WTC11 (cell line): ENCODE measurements around the gene SLC19A1. TPM values are rescaled to one million over a fixed set of nuclear protein-coding genes. Genes with fewer than 3 reads are reported as not detected.

Experiments used
- ATAC-seq: fragments of 200-7000 bp; cut with Tn5 transposase; 2 replicates; pipeline ENCODE4 v1.10.0; 2021; ENCODE audit warnings: mild to moderate bottlenecking, moderate library complexity
- CTCF ChIA-PET: fragments of 300-600 bp; sonication (Branson Sonifier 250); formaldehyde crosslinking; loops from one replicate; lab custom pipeline; 2021; ENCODE audit warnings: antibody characterized with exemption; lab: Charles Lee
- POLR2A ChIA-PET: fragments of 350-600 bp; sonication (Branson Sonifier 250); formaldehyde crosslinking; loops from one replicate; lab custom pipeline; 2021; ENCODE audit warnings: antibody characterized with exemption; lab: Charles Lee
- DNase-seq: peaks from one replicate; pipeline ENCODE4 v3.0.0; 2021; ENCODE audit warnings: low spot score
- H3K27ac Mint-ChIP-seq: 2 replicates; pipeline ENCODE4 v1.8.0; 2021; ENCODE audit warnings: mixed read lengths
- H3K27me3 Mint-ChIP-seq: 2 replicates; pipeline ENCODE4 v1.8.0; 2021; ENCODE audit warnings: low read depth, mild to moderate bottlenecking, moderate library complexity, mixed read lengths
- H3K36me3 Mint-ChIP-seq: 2 replicates; pipeline ENCODE4 v1.8.0; 2021; ENCODE audit warnings: mixed read lengths
- H3K4me1 Mint-ChIP-seq: 2 replicates; pipeline ENCODE4 v1.8.0; 2022; ENCODE audit warnings: mixed read lengths
- H3K4me3 Mint-ChIP-seq: 2 replicates; pipeline ENCODE4 v1.8.0; 2021; ENCODE audit warnings: mild to moderate bottlenecking, moderate library complexity, mixed read lengths
- H3K9me3 Mint-ChIP-seq: 2 replicates; pipeline ENCODE4 v1.8.0; 2021; ENCODE audit warnings: mixed read lengths
- GABPB1 ChIP-seq: sonication (generic); formaldehyde crosslinking; IDR thresholded peaks from 2 replicates; pipeline ENCODE4 v1.8.1; 2023; ENCODE audit warnings: mild to moderate bottlenecking, missing genetic modification reagents
- HMGA2 ChIP-seq: fragments of 250-450 bp; sonication (Bioruptor Pico); IDR thresholded peaks from 2 replicates; pipeline ENCODE4 v1.4.0; 2021; ENCODE audit warnings: mild to moderate bottlenecking, moderate library complexity
- IRF1 ChIP-seq: sonication (generic); formaldehyde crosslinking; IDR thresholded peaks from 2 replicates; pipeline ENCODE4 v1.8.0; 2023; ENCODE audit warnings: missing genetic modification reagents
- JUN ChIP-seq: sonication (generic); formaldehyde crosslinking; IDR thresholded peaks from 2 replicates; pipeline ENCODE4 v1.8.0; 2023; ENCODE audit warnings: mild to moderate bottlenecking, missing genetic modification reagents
- MAX ChIP-seq: sonication (generic); formaldehyde crosslinking; IDR thresholded peaks from 2 replicates; pipeline ENCODE4 v1.8.0; 2022; ENCODE audit warnings: mild to moderate bottlenecking, missing genetic modification reagents
- NR2C2 ChIP-seq: sonication (generic); formaldehyde crosslinking; IDR thresholded peaks from 2 replicates; pipeline ENCODE4 v1.8.0; 2022; ENCODE audit warnings: mild to moderate bottlenecking, missing genetic modification reagents
- SOX15 ChIP-seq: fragments of 250-450 bp; sonication (Bioruptor Pico); IDR thresholded peaks from 2 replicates; pipeline ENCODE4 v1.9.0; 2021; ENCODE audit warnings: mild to moderate bottlenecking
- USF2 ChIP-seq: sonication (generic); formaldehyde crosslinking; IDR thresholded peaks from 2 replicates; pipeline ENCODE4 v1.8.1; 2023; ENCODE audit warnings: mild to moderate bottlenecking, missing genetic modification reagents, moderate library complexity
- ZNF219 ChIP-seq: sonication (generic); formaldehyde crosslinking; IDR thresholded peaks from 2 replicates; pipeline ENCODE4 v1.8.0; 2023; ENCODE audit warnings: missing genetic modification reagents, mild to moderate bottlenecking, borderline replicate concordance
- ZNF232 ChIP-seq: sonication (generic); formaldehyde crosslinking; IDR thresholded peaks from 2 replicates; pipeline ENCODE4 v1.8.0; 2022; ENCODE audit warnings: mild to moderate bottlenecking, missing genetic modification reagents
- ZNF263 ChIP-seq: sonication (generic); formaldehyde crosslinking; IDR thresholded peaks from 2 replicates; pipeline ENCODE4 v1.8.1; 2022; ENCODE audit warnings: low read depth, mild to moderate bottlenecking, moderate library complexity, missing genetic modification reagents
- ZNF281 ChIP-seq: sonication (generic); formaldehyde crosslinking; IDR thresholded peaks from 2 replicates; pipeline ENCODE4 v1.8.0; 2023; ENCODE audit warnings: mild to moderate bottlenecking, missing genetic modification reagents
- ZNF396 ChIP-seq: fragments of 250-450 bp; sonication (Bioruptor Pico); IDR thresholded peaks from 2 replicates; pipeline ENCODE4 v1.8.0; 2021; ENCODE audit warnings: mild to moderate bottlenecking, moderate library complexity, borderline replicate concordance
- total RNA-seq: library from RNA; stranded (reverse); gene quantifications from 3 replicates; pipeline ENCODE4 v1.2.3, GENCODE V29; 2021
- TF ChIP-seq, protein P1 (sequence below): sonication (generic); formaldehyde crosslinking; IDR thresholded peaks from 2 replicates; pipeline ENCODE4 v1.8.1; 2023; ENCODE audit warnings: mild to moderate bottlenecking, missing genetic modification reagents
- TF ChIP-seq, protein P2 (sequence below): fragments of 250-450 bp; sonication (Bioruptor Pico); IDR thresholded peaks from 2 replicates; pipeline ENCODE4 v1.9.0; 2021; ENCODE audit warnings: moderate library complexity, mild to moderate bottlenecking, inconsistent platforms, borderline replicate concordance
- TF ChIP-seq, protein P3 (sequence below): sonication (generic); formaldehyde crosslinking; IDR thresholded peaks from 2 replicates; pipeline ENCODE4 v1.8.1; 2022; ENCODE audit warnings: mild to moderate bottlenecking, missing genetic modification reagents, moderate library complexity, borderline replicate concordance
- TF ChIP-seq, protein P4 (sequence below): sonication (generic); formaldehyde crosslinking; conservative IDR thresholded peaks from 2 replicates; pipeline ENCODE4 v1.8.1; 2023; ENCODE audit warnings: mild to moderate bottlenecking, low read depth, missing genetic modification reagents, moderate library complexity

Gene SLC19A1
- total RNA-seq, 1 experiment from 2014 or later: 29.8 TPM

GRCh38 chr21:45480701-45481500, 61.3 kb downstream of the SLC19A1 start (continued):
- TF ChIP-seq, protein P1, sequence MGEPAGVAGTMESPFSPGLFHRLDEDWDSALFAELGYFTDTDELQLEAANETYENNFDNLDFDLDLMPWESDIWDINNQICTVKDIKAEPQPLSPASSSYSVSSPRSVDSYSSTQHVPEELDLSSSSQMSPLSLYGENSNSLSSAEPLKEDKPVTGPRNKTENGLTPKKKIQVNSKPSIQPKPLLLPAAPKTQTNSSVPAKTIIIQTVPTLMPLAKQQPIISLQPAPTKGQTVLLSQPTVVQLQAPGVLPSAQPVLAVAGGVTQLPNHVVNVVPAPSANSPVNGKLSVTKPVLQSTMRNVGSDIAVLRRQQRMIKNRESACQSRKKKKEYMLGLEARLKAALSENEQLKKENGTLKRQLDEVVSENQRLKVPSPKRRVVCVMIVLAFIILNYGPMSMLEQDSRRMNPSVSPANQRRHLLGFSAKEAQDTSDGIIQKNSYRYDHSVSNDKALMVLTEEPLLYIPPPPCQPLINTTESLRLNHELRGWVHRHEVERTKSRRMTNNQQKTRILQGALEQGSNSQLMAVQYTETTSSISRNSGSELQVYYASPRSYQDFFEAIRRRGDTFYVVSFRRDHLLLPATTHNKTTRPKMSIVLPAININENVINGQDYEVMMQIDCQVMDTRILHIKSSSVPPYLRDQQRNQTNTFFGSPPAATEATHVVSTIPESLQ: no peak

DNA sequence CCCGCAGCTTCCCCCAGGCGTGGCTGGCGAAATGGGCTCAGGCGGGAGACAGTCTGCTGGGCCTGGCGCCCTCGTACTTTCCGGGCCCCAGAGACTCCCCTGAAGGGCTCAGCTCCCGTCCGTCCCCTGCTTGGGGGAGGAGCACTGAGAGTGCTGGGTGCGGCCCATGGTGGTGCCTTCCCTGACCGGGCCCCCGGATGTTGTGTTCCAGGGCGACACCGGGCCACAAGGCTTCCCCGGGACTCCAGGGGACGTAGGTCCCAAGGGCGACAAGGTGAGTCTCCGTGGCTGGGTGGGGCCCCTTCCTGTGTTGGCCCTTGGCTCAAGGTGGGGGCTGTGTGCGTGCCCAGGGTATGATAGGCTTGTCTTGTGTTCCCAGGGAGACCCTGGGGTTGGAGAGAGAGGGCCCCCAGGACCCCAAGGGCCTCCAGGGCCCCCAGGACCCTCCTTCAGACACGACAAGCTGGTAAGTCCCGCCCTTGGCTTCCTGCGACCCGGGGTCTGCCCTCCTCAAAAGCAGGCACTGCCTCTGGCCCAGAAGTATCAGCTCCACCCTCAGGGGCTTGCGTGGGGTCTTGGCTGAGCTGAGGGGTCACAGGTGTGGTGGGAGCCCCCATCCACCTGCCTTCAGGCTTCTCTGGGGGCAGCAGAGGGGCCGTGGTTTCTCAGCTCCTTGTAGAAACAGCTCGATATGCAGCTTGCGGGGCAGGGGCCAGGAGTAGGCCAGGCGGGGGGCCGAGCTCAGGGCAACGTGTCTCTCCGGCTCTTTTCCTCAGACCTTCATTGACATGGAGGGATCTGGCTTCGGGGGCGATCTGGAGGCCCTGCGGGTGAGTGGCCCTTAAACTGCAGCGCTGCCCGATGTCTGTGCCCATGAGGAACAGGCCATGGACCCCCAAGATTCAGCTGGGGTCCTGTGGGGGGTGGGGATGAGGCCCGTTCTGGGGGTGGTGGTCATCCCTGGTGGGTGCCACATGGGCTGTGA, 62.3 kb downstream of the SLC19A1 start:
- H3K27ac Mint-ChIP-seq: peak overlapping the region; percentile 28; the same call in 1 of the 2 replicates
- DNase-seq (no peak), ATAC-seq (no peak)
- H3K36me3 Mint-ChIP-seq: peaks cover 41% of the 10 kb centered on the region
- peaks cover 6% of the 10 kb centered on the region for H3K4me1 Mint-ChIP-seq
- CTCF ChIA-PET: interaction anchor here (1.2 kb wide), 1 partner anchor 8 kb away, joined by 3 read pairs; no protein-coding TSS in a partner anchor
- H3K4me3 Mint-ChIP-seq: no peak overlapping the region
- no peaks in the 10 kb centered on the region for H3K27me3 Mint-ChIP-seq
- POLR2A ChIA-PET: no interaction called here
- H3K9me3 Mint-ChIP-seq: peaks cover 12% of the 10 kb centered on the region
- TF ChIP-seq ZNF281 (no peak), JUN (CRISPR knock-in tag) (no peak), GABPB1 (CRISPR knock-in tag) (no peak), HMGA2 (CRISPR knock-in tag) (no peak), SOX15 (CRISPR knock-in tag) (no peak), ZNF232 (CRISPR knock-in tag) (no peak), ZNF263 (CRISPR knock-in tag) (no peak), MAX (no peak), ZNF219 (CRISPR knock-in tag) (no peak), USF2 (CRISPR knock-in tag) (no peak), IRF1 (CRISPR knock-in tag) (no peak), NR2C2 (no peak), ZNF396 (CRISPR knock-in tag) (no peak)
- TF ChIP-seq, protein P2, sequence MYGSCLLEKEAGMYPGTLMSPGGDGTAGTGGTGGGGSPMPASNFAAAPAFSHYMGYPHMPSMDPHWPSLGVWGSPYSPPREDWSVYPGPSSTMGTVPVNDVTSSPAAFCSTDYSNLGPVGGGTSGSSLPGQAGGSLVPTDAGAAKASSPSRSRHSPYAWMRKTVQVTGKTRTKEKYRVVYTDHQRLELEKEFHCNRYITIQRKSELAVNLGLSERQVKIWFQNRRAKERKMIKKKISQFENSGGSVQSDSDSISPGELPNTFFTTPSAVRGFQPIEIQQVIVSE: no peak
- TF ChIP-seq, protein P3, sequence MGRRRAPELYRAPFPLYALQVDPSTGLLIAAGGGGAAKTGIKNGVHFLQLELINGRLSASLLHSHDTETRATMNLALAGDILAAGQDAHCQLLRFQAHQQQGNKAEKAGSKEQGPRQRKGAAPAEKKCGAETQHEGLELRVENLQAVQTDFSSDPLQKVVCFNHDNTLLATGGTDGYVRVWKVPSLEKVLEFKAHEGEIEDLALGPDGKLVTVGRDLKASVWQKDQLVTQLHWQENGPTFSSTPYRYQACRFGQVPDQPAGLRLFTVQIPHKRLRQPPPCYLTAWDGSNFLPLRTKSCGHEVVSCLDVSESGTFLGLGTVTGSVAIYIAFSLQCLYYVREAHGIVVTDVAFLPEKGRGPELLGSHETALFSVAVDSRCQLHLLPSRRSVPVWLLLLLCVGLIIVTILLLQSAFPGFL: no peak
- TF ChIP-seq, protein P1: no peak
- TF ChIP-seq, protein P4, sequence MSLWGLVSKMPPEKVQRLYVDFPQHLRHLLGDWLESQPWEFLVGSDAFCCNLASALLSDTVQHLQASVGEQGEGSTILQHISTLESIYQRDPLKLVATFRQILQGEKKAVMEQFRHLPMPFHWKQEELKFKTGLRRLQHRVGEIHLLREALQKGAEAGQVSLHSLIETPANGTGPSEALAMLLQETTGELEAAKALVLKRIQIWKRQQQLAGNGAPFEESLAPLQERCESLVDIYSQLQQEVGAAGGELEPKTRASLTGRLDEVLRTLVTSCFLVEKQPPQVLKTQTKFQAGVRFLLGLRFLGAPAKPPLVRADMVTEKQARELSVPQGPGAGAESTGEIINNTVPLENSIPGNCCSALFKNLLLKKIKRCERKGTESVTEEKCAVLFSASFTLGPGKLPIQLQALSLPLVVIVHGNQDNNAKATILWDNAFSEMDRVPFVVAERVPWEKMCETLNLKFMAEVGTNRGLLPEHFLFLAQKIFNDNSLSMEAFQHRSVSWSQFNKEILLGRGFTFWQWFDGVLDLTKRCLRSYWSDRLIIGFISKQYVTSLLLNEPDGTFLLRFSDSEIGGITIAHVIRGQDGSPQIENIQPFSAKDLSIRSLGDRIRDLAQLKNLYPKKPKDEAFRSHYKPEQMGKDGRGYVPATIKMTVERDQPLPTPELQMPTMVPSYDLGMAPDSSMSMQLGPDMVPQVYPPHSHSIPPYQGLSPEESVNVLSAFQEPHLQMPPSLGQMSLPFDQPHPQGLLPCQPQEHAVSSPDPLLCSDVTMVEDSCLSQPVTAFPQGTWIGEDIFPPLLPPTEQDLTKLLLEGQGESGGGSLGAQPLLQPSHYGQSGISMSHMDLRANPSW (CRISPR knock-in tag): no peak
